Nephron progenitor cell (in vitro differentiated cells): ENCODE results near the gene IL5RA.

Experiments
- DNase-seq: peaks from one replicate; pipeline ENCODE4 v3.0.0; 2021
- H3K27ac Mint-ChIP-seq: 2 replicates; pipeline ENCODE4 v1.8.0; 2021; ENCODE audit warnings: mild to moderate bottlenecking, moderate library complexity, mixed read lengths
- H3K27me3 Mint-ChIP-seq: 2 replicates; pipeline ENCODE4 v1.8.0; 2021; ENCODE audit warnings: mild to moderate bottlenecking, low read depth, mixed read lengths; ENCODE audit not compliant: poor library complexity
- H3K36me3 Mint-ChIP-seq: 2 replicates; pipeline ENCODE4 v1.8.0; 2021; ENCODE audit warnings: low read depth, mixed read lengths
- H3K4me1 Mint-ChIP-seq: 2 replicates; pipeline ENCODE4 v1.8.0; 2021; ENCODE audit warnings: mixed read lengths
- H3K4me3 Mint-ChIP-seq: 2 replicates; pipeline ENCODE4 v1.8.0; 2021; ENCODE audit warnings: mild to moderate bottlenecking, moderate library complexity, mixed read lengths
- H3K9me3 Mint-ChIP-seq: 2 replicates; pipeline ENCODE4 v1.8.0; 2021; ENCODE audit warnings: mild to moderate bottlenecking, moderate library complexity, mixed read lengths
- TF ChIP-seq, protein P1 (sequence below): fragments of 200-600 bp; sonication (generic); IDR thresholded peaks from 2 replicates; pipeline ENCODE4 v1.5.0; 2021; ENCODE audit warnings: antibody characterized with exemption

Gene IL5RA

DNA sequence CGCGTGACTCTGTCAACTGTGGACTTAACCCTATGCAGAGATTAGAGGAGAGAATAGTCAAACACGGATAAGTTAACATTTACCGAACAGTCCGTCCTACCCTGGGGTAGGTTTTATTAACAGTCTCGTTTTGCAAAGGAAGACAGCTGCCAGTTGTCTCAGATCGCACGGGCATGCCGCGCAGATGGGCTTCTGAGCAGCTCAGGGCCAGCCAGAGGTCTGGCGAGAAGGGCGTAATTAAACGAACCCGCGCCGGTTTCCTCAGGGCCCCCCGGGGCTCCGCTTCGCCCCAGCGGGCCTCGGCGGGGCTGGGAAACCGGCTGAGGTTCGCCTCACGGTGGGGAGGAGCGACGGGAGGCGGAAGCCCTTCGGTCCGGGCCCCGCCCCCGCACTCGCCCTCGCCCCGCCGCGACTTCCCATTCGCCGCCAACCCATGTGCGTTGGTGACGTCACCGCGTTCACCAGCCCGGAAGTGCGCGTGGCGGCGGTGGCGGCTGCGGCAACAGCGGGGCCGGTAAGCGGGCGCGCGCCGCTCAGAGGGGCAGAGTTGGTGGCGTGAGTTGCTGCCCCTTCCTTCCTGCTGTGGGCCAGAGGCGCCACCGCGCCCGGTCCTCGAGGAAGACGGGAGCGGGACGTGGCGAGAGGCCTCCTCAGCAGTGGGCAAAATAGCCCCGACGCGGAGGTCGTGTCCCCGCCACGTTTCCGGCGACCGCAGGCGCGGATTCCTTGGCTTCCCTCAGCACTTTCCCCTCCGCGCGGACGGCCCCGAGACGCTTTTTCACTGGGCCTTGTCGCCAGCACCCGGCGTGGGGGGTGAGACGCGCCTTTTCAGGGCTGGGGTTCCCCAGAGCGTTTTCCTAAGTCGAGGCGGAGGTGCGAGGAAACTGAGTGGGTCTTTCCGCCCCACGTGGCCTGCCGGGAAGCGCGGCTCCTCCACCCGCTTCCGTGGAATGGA, 16.6 kb upstream of the IL5RA start, which contains the start of gene TRNT1:
Gene TRNT1, plus strand, starts transcription at position 464 of the 955 bp plus-strand sequence. CDS start 2,101 bp downstream, outside the sequence.
- H3K36me3 Mint-ChIP-seq, result peaks cover 31% of the 10 kb centered on the region
- peak within 1 kb of the TSS; percentile 97 for H3K27ac Mint-ChIP-seq
- peak; percentile 97 for DNase-seq
- H3K4me3 Mint-ChIP-seq, result peak within 1 kb of the TSS; percentile 96
- H3K4me1 Mint-ChIP-seq, result peaks cover 31% of the 10 kb centered on the region
- peaks cover 8% of the 10 kb centered on the region for H3K9me3 Mint-ChIP-seq
- TF ChIP-seq, protein P1, sequence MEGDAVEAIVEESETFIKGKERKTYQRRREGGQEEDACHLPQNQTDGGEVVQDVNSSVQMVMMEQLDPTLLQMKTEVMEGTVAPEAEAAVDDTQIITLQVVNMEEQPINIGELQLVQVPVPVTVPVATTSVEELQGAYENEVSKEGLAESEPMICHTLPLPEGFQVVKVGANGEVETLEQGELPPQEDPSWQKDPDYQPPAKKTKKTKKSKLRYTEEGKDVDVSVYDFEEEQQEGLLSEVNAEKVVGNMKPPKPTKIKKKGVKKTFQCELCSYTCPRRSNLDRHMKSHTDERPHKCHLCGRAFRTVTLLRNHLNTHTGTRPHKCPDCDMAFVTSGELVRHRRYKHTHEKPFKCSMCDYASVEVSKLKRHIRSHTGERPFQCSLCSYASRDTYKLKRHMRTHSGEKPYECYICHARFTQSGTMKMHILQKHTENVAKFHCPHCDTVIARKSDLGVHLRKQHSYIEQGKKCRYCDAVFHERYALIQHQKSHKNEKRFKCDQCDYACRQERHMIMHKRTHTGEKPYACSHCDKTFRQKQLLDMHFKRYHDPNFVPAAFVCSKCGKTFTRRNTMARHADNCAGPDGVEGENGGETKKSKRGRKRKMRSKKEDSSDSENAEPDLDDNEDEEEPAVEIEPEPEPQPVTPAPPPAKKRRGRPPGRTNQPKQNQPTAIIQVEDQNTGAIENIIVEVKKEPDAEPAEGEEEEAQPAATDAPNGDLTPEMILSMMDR, result no peak
- no peaks in the 10 kb centered on the region for H3K27me3 Mint-ChIP-seq

DNA sequence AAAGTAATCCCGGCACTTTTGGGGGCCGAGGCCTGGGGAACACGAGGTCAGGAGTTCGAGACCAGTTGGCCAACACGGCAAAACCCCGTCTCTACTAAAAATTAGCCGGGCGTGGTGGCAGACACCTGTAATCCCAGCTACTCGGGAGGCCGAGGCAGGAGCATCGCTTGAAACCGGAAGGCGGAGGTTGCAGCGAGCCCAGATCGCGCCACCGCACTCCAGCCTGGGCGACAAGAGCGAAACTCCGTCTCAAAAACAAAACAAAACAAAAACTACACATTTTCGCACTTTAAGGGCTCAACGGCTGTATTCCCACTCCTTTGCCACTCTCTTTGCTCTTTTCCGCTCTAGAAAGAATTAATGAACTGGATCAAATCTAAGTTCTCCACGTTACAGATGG, 15.8 kb upstream of the IL5RA start:
- H3K27me3 Mint-ChIP-seq, result peaks cover 4% of the 10 kb centered on the region
- peak overlapping the region; percentile 96 for H3K27ac Mint-ChIP-seq
- H3K4me1 Mint-ChIP-seq, result peaks cover 31% of the 10 kb centered on the region
- TF ChIP-seq, protein P1, result no peak
- DNase-seq, result no peak
- peaks cover 4% of the 10 kb centered on the region for H3K9me3 Mint-ChIP-seq
- peak overlapping the region; percentile 96 for H3K4me3 Mint-ChIP-seq
- peaks cover 26% of the 10 kb centered on the region for H3K36me3 Mint-ChIP-seq

DNA sequence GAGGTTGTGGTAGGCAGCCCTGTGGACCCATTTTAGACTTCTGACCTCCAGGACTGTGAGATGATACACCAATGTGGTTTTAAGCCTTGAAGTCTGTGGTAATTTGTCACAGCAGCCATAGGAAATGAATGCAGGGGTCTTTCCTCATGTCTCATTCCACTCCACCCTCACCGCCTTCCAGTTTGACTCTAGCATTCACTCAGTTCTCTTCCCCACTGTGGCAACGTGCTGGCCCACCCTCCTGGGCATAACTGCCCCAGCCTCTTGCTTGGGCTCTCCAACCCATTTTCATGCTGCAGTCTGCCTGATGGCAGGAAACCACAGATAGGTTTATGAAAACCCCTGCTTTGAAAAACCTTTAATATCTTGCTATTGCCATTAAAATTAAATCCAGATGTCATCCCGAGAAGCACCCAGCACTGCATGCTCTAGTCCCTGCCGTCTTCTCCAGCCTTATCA, 9.2 kb upstream of the IL5RA start:
- TF ChIP-seq, protein P1, result no peak
- Mint-ChIP-seq H3K27me3 (peaks cover 11% of the 10 kb centered on the region), H3K4me3 (no peak overlapping the region), H3K9me3 (peaks cover 3% of the 10 kb centered on the region), H3K27ac (no peak overlapping the region), H3K4me1 (no peaks in the 10 kb centered on the region), H3K36me3 (no peaks in the 10 kb centered on the region)
- no peak for DNase-seq

DNA sequence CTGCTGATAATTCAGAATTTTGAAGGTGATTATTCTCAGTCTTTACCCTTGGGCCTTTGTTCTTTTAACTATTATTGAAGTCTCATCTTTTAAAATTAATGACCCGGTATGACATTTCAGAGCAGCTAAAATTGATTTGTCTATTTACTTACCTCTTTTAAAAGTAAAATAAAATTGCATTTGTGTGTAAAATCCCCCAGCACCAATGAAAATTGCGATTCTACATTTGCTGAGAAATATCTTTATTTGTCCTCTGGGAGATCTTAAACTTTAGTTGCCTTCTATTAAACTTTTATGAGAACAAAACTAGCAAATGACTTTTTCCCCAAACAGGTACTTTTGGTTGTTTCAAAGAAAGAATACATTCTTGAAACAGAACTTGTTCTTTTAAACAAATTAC, 7.5 kb upstream of the IL5RA start:
- Mint-ChIP-seq H3K27me3 (peaks cover 11% of the 10 kb centered on the region), H3K4me3 (no peak overlapping the region), H3K27ac (no peak overlapping the region), H3K9me3 (peaks cover 3% of the 10 kb centered on the region), H3K4me1 (no peaks in the 10 kb centered on the region), H3K36me3 (no peaks in the 10 kb centered on the region)
- DNase-seq, result no peak
- TF ChIP-seq, protein P1, result no peak

DNA sequence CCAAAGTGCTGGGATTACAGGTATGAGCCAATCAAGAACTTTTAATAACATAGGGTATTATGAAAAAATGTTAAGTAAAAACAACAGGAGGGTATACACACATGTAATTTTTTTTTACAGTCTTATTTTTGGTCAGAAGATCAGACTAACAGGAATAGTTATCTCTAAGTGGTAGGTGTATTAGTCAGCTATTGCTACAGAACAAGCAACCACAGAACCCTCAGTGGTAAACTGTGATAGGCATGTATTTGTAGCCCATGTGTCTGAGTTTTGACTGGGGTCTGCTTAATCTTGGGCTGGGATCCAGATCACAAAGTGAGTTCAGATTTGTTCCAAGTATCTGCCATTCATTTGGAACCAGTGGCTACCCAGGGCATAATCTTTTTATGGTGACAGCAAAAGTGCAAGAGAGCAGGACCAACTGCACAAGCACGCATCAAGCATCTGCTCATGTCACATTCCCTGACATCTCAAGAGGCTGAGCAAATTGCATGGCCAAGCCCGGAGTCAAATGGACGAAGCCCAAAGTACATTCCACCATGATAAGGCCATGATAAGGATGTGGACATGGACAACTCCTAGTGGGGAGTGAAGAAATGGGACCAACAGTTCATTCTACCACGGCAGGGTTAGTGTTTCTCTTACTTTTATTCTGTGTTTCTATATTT, 3.0 kb upstream of the IL5RA start:
- Mint-ChIP-seq H3K27me3 (peaks cover 3% of the 10 kb centered on the region), H3K27ac (no peak overlapping the region), H3K4me3 (no peak overlapping the region), H3K36me3 (no peaks in the 10 kb centered on the region), H3K4me1 (peaks cover 19% of the 10 kb centered on the region), H3K9me3 (peaks cover 3% of the 10 kb centered on the region)
- no peak for DNase-seq
- TF ChIP-seq, protein P1, result no peak
